ENCODE data around the gene ROCK2.
"Not testable (repeated sequence)": the region's sequence is repeated elsewhere in the genome, so short reads cannot be mapped to it uniquely, and the experiment has no call there.

Gene ROCK2

DNA sequence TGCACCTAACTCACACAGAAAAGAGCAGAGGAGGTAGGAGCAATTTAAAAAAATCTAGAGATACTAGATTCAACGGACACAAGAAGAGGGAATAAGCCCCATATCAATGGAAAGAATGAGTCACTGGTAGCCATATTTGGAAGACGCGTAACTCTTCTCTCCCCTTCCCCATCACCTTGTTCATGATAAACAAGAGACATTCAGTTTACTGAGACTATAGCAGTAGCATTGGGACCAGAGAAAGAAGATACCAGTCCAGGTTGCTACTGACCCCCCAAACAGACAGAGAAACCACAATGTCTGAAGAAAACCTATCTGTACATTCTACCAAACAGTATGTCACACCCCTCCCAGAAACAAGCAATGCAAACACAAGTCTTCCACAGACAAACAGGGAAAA, 108.1 kb downstream of the ROCK2 start:
- no peak for DNase-seq (ENCODE audit: low read depth in 3 of 3)

- no peak for DNase-seq (ENCODE audit: low read depth in 3 of 3)
These were observed 108.9 kb downstream of the ROCK2 start for GRCh38 chr2:11235583-11235982.

DNA sequence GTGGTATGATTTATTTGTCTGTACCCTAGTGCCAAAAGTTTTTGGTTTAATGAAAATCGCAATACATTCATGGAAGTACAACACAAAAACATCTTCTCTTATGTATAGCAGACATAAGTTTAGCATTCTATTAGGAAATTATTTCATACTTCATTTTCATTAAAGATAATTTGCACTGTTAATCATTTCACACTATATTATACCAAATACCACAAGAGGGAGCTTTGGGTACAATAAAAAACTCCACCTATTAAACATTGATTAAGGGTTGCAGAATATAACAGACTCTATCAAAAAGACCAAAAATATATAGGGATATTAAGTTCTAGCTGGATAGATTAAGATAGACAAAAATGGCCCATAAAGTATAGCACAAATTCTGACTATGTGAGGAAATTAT, 110.1 kb downstream of the ROCK2 start:
- DNase-seq (ENCODE audit: low read depth in 3 of 3): no peak

GRCh38 chr2:11231193-11231592, 113.2 kb downstream of the ROCK2 start:
- DNase-seq (ENCODE audit: low read depth in 3 of 3): not testable (repeated sequence)

GRCh38 chr2:11228692-11229091, 115.7 kb downstream of the ROCK2 start:
- DNase-seq (ENCODE audit: low read depth in 3 of 3): no peak

DNA sequence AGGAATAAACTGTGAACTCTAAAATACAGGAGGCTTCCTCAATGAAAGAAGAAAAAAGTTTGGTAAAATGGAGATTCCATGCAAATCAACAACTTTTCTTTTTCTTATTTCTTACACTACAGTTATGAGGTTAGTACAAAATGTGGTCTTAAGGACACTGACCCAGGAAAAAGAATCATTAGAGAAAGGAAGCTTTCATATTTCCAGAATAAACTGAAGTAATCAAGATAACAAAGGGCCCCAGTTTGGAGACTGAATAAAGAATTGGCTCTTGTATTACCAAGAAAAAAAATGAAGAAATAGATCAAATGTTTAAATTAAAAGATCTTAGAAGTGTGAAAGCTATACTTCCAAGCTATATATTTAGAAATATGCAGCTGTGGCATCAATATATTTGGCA, 116.8 kb downstream of the ROCK2 start:
- DNase-seq (ENCODE audit: low read depth in 3 of 3): no peak

DNA sequence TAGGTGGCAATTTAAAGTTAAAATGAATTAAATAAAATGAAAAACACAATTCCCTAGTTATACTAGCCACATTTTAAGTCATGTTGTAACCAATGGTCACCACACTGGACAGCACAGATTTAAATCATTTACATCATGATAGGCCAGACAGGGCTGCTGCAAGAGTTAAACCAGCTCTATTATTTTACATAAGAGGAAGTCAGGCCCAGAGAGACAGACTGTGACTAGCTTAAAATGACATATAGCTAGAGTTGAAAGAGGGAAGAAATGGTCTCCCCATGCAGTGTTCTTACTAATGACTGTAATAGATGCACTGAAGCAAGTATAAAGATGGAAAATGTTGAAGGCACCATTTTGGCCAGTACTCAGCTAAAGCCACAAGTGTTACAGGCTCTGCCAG, 119.5 kb downstream of the ROCK2 start:
- no peak for DNase-seq (ENCODE audit: low read depth in 3 of 3)

GRCh38 chr2:11222845-11223244, 121.6 kb downstream of the ROCK2 start:
- DNase-seq (ENCODE audit: low read depth in 3 of 3): no peak

- DNase-seq (ENCODE audit: low read depth in 3 of 3): no peak
These were observed 124.0 kb downstream of the ROCK2 start for GRCh38 chr2:11220445-11220844.

GRCh38 chr2:11215407-11215806, 129.0 kb downstream of the ROCK2 start:
- no peak for DNase-seq (ENCODE audit: low read depth in 3 of 3)

DNA sequence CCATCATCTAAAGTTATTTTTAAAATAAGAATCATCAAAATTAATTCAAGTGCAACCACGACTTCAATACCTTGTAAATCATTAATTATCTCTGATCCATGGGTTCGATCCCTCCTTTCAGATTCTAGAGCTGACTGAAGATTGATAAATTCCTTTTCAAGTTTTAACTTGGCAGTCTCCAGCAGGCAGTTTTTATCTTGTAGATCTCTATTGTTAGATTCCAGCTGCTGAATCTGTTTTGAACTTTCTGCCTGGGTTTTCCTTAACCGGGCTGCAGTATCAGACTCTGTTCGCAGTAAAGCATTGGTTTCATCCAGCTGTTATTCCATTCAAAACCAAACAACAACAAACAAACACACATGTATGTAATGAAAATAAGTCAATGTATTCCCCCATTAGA, 129.7 kb downstream of the ROCK2 start:
- no peak for DNase-seq (ENCODE audit: low read depth in 3 of 3)

DNA sequence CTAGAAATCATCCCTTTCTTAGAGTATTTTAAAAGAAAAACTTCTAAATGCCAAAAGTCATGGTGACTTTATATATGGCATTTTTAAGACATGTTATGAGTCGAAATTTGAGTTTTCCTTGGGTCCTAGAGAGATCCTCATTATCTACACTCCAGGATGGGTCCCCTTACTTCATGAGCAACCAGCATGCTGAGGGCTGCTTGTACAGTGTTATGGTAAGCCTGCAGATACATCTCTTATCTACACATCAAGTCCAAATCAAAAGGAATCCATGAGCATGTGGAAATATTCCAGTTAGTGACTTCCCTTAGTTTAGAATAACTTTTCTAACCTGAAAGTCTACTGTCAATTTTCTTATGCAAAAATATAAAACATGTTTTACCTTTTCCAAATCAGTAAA, 130.5 kb downstream of the ROCK2 start:
- DNase-seq (ENCODE audit: low read depth in 3 of 3): no peak

DNA sequence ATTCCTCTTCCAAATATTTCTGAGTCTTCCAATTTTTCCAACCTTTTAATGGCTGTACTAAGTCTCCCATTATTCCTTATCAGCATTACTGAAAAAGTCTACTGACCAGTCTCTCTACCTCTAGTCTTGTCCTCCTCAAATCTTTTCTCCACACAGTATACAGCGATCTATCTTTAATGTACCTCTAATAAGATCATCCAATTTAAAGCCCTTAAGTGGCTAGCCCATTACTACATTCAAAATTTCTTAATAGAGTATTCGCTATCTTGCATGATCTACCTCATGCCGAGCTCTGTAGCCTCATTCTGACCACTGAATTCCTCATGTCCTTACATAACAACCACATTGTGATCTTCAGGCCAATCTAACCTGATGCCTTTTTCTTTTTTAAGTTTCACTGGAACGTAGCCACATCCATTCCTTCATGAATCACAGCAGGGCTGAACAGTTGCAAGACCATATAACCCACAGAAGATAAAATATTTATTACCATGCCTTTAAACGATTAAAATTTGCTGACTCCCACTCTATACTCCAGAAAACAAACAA, 131.3 kb downstream of the ROCK2 start:
- no peak for DNase-seq (ENCODE audit: low read depth in 3 of 3)

DNA sequence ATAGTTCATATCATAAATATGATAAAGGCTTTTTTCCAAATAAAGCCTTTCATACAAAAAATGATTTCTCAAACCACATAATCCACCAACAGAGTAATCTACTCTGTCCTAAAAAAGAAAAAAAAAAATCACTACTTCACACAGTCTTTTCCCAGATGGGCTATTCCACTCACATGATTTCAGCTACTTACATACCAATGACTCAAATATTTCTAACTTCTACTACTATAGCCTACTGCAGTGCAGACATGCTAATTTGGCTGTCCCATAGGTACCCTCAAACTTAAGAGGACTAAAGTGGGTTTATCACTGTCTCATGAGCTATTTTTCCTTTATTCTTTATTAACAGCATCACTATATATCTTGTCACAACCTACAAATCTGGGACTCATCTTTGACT, 131.8 kb downstream of the ROCK2 start:
- no peak for DNase-seq (ENCODE audit: low read depth in 3 of 3)

- DNase-seq (ENCODE audit: low read depth in 3 of 3): no peak
These were observed 136.4 kb downstream of the ROCK2 start for GRCh38 chr2:11208083-11208482.

GRCh38 chr2:11203480-11203879, 141.0 kb downstream of the ROCK2 start:
- no peak for DNase-seq (ENCODE audit: low read depth in 3 of 3)

DNA sequence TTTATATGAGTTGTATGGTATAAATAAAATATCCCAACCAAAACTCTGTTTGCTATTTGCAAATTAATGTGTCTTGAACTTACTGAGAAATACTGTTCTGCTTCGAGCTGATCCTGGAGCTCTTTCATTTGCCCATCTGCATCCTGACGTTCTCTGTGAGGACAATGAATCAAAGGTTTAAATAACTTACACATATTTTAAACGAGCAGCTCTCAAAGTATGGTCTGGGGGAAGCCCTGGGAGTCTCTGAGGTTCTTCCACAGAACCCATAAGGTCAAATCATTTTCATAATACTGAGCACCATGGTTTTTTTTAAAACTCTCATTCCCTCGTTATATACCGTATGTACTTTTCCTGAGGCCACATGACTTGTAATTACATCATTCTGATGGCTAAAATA, 142.5 kb downstream of the ROCK2 start:
- DNase-seq (ENCODE audit: low read depth in 3 of 3): no peak

GRCh38 chr2:11200651-11201050, 143.8 kb downstream of the ROCK2 start:
- DNase-seq (ENCODE audit: low read depth in 3 of 3): no peak

GRCh38 chr2:11196246-11196645, 148.2 kb downstream of the ROCK2 start:
- DNase-seq (ENCODE audit: low read depth in 3 of 3): no peak

- DNase-seq (ENCODE audit: low read depth in 3 of 3): no peak
These were observed 156.7 kb downstream of the ROCK2 start for GRCh38 chr2:11187731-11188130.

GRCh38 chr2:11187083-11187619, 157.3 kb downstream of the ROCK2 start:
- no peak for DNase-seq (ENCODE audit: low read depth in 3 of 3)

DNA sequence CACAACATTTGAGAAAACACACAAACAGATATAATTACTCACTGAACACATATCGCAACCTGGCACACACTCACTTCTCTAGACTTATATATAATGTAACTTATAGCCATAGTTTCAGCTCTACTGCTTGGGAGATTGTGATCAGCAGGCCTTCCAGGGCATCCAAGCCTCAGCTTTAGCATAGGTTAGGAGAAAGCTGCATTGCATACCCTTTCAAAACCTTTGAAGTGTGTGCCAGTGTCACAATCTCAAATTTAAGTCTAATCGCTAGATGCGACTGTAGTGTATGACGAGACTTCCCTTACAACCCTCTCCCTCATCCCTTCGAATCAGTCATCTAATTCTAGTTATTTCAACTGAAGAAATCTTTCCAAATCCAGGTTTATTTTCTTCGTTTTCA, 158.3 kb downstream of the ROCK2 start:
- no peak for DNase-seq (ENCODE audit: low read depth in 3 of 3)

GRCh38 chr2:11182951-11183350, 161.5 kb downstream of the ROCK2 start:
- no peak for DNase-seq (ENCODE audit: low read depth in 3 of 3)

DNA sequence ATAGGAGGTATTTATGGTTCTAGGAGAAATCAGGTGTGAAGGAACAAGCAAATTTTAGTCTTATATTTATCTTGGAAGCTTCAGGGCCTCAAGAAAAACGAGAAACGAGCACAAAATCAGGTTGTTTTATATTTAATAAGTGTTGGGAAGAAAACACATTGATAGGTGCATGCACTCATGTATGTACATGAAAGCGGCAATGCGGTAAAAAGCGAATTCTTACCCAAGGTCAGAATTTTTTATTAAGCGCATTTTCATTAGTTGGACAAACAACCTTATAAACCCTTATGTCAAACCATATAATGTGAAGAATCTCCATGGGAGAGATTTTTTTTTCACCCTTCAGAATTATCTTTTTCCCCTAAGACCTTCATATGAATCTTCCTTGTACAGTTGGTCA, 163.8 kb downstream of the ROCK2 start:
- no peak for DNase-seq (ENCODE audit: low read depth in 3 of 3)

Measured in stimulated activated CD4-positive, alpha-beta T cell treated with anti-CD3 and anti-CD28 coated beads, TNF-alpha, amount 100 ng/mL, for 24 hours (primary cell).